Adipose tissue (tissue), 3 donors: ENCODE data around the gene CELF2. TPM values are rescaled to one million over a fixed set of nuclear protein-coding genes. Genes with fewer than 3 reads are reported as not detected.

Source experiments
- H3K27ac ChIP-seq: one replicate; pipeline ENCODE4 v1.5.1; 2013; ENCODE audit warnings: low read depth, low read length
- WGBS, 3 donors: extraction: QIAGEN DNeasy Blood & Tissue Kit; methylation state at CpG; one replicate each; pipeline ENCODE4 v1.1.7; 2013; 5-methylcytosine and 5-hydroxymethylcytosine counted together
- polyA plus RNA-seq, 3 donors: library from polyadenylated mRNA; stranded (reverse); fragments of 200-250 nt; gene quantifications; one replicate each; pipeline ENCODE4 v1.2.3, GENCODE V29; 2013
- donor health status: healthy with polysubstance abuse.
- donor health status: Bipolar disorder and iron deficiency.
- donor health status: healthy.

Gene CELF2
- polyA plus RNA-seq, 3 donors = 3.5 to 26.7 (median 26.0) TPM

- 68 to 75% (median 75%) methylated on average over 7 of the region's 7 CpGs for WGBS, 3 donors
- no peak overlapping the region for H3K27ac ChIP-seq
Observed at GRCh38 chr10:11212288-11213085, 194.8 kb downstream of the CELF2 start.

GRCh38 chr10:11213137-11213536 lies 195.5 kb downstream of the CELF2 start:
- no peak overlapping the region for H3K27ac ChIP-seq
- 67 to 71% (median 67%) methylated on average over 4 of the region's 4 CpGs for WGBS, 3 donors

- no peak overlapping the region for H3K27ac ChIP-seq
- 86 to 92% (median 92%) methylated on average over 10 of the region's 10 CpGs for WGBS, 3 donors
Observed at GRCh38 chr10:11214407-11214806, 196.7 kb downstream of the CELF2 start.

- 61 to 88% (median 74%) methylated on average over 4 of the region's 4 CpGs for WGBS, 3 donors
- H3K27ac ChIP-seq = no peak overlapping the region
Observed at GRCh38 chr10:11215471-11215870, 197.8 kb downstream of the CELF2 start.

- 90 to 92% (median 90%) methylated on average over 3 of the region's 3 CpGs for WGBS, 3 donors
- H3K27ac ChIP-seq = no peak overlapping the region
Observed at GRCh38 chr10:11217521-11217920, 199.8 kb downstream of the CELF2 start.

- H3K27ac ChIP-seq = no peak overlapping the region
- WGBS, 3 donors = 67 to 88% (median 83%) methylated on average over 5 of the region's 5 CpGs
Observed at GRCh38 chr10:11218395-11218794, 200.7 kb downstream of the CELF2 start.

GRCh38 chr10:11219431-11219830 lies 201.8 kb downstream of the CELF2 start:
- WGBS, 3 donors = 85 to 91% (median 90%) methylated on average over 3 of the region's 3 CpGs
- H3K27ac ChIP-seq = no peak overlapping the region

GRCh38 chr10:11223081-11223480 lies 205.4 kb downstream of the CELF2 start:
- H3K27ac ChIP-seq = no peak overlapping the region
- 86 to 94% (median 88%) methylated on average over 9 of the region's 9 CpGs for WGBS, 3 donors

- no peak overlapping the region for H3K27ac ChIP-seq
- 82 to 94% (median 94%) methylated on average over 9 of the region's 9 CpGs for WGBS, 3 donors
Observed at GRCh38 chr10:11223507-11224140, 206.0 kb downstream of the CELF2 start.

- no peak overlapping the region for H3K27ac ChIP-seq
- WGBS, 3 donors = 94% methylated on average over 5 of the region's 5 CpGs
Observed at GRCh38 chr10:11224321-11224720, 206.6 kb downstream of the CELF2 start.

- H3K27ac ChIP-seq = no peak overlapping the region
- 65 to 84% (median 81%) methylated on average over 12 of the region's 12 CpGs for WGBS, 3 donors
Observed at GRCh38 chr10:11224792-11225416, 207.2 kb downstream of the CELF2 start.

- 46 to 63% (median 57%) methylated on average over 5 of the region's 5 CpGs for WGBS, 3 donors
- H3K27ac ChIP-seq = no peak overlapping the region
Observed at GRCh38 chr10:11225935-11226334, 208.3 kb downstream of the CELF2 start.

- WGBS, 3 donors = 67 to 88% (median 78%) methylated on average over 7 of the region's 7 CpGs
- H3K27ac ChIP-seq = no peak overlapping the region
Observed at GRCh38 chr10:11227103-11227502, 209.4 kb downstream of the CELF2 start.

- 84 to 95% (median 94%) methylated on average over 5 of the region's 5 CpGs for WGBS, 3 donors
- H3K27ac ChIP-seq = no peak overlapping the region
Observed at GRCh38 chr10:11229893-11230292, 212.2 kb downstream of the CELF2 start.

- no peak overlapping the region for H3K27ac ChIP-seq
- WGBS, 3 donors = 33 to 71% (median 58%) methylated on average over 5 of the region's 5 CpGs
Observed at GRCh38 chr10:11230498-11231167, 213.0 kb downstream of the CELF2 start.

- WGBS, 3 donors = 54 to 89% (median 84%) methylated on average over 3 of the region's 3 CpGs
- H3K27ac ChIP-seq = no peak overlapping the region
Observed at GRCh38 chr10:11231285-11231684, 213.6 kb downstream of the CELF2 start.

- H3K27ac ChIP-seq = no peak overlapping the region
- WGBS, 3 donors = 79 to 91% (median 83%) methylated on average over 8 of the region's 8 CpGs
Observed at GRCh38 chr10:11232222-11232961, 214.7 kb downstream of the CELF2 start.

GRCh38 chr10:11234857-11235531 lies 217.3 kb downstream of the CELF2 start:
- 71 to 87% (median 86%) methylated on average over 6 of the region's 6 CpGs for WGBS, 3 donors
- H3K27ac ChIP-seq = no peak overlapping the region
